ENCODE data around the gene POLR3C.
"Not testable (repeated sequence)": the region's sequence is repeated elsewhere in the genome, so short reads cannot be mapped to it uniquely, and the experiment has no call there.

Gene POLR3C, protein sequence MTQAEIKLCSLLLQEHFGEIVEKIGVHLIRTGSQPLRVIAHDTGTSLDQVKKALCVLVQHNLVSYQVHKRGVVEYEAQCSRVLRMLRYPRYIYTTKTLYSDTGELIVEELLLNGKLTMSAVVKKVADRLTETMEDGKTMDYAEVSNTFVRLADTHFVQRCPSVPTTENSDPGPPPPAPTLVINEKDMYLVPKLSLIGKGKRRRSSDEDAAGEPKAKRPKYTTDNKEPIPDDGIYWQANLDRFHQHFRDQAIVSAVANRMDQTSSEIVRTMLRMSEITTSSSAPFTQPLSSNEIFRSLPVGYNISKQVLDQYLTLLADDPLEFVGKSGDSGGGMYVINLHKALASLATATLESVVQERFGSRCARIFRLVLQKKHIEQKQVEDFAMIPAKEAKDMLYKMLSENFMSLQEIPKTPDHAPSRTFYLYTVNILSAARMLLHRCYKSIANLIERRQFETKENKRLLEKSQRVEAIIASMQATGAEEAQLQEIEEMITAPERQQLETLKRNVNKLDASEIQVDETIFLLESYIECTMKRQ

DNA sequence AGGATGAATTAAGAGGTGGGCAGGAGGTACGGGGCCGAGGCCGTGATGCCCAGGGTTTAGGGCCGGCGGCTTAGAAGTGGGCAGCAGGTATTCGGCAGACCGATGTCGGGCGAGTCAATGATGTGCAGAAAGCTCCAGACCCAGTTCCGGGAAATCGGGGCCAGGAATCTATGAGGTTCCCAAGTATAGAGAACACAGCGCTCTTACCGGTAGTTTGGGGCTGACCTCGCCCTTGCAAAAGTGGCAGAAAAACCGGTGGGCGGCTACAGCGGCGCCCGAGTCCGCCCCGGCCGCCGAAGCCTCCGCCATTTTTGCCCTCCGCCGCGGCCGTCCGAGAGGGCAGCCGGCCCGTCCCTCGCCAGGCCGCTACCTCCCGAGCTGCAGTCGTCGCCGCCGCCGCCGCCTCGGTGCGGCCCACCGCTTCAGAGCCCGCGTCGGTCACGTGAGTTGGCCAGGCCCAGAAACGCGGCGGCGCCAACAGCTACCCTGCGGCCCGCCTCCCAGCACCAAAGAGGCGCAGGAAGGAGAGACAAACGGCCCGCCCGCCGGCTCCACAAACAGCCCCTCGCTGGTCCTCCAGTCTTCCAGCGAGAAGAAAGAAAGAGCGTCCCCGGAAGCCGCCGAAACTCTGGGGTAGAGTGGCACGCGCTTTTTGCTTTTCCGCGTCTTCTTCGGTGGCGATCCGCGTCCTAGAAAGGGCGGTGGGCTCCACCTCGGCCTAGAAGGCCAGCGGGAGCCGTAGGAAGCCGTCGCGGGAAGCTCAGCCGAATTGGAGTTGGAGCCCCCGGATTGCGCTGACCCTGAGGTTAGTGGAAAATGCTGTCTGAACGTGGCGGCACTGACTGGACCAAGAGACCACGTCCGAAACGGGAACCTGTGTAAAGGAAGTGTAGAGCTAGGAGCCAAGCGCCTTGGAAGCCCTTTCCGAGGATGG is at the start of gene POLR3C, which contains the start of gene RNF115:
TSS of gene POLR3C (plus strand) at position 636 of the 934 bp plus-strand sequence. CDS start 1,577 bp downstream, outside the sequence.
TSS of gene RNF115 (minus strand) at position 531 of the 934 bp plus-strand sequence. CDS start at position 309, 222 bp downstream.
- H3K9ac ChIP-seq (ENCODE audit: low read depth, low read length): peak within 1 kb of the TSS; percentile 97
- peak within 1 kb of the TSS; percentile 99 for H3K4me3 ChIP-seq (ENCODE audit: low read depth, low read length)
- no peaks in the 10 kb centered on the region for H3K9me3 ChIP-seq (ENCODE audit: control insufficient read depth, insufficient read depth, low read length)

DNA sequence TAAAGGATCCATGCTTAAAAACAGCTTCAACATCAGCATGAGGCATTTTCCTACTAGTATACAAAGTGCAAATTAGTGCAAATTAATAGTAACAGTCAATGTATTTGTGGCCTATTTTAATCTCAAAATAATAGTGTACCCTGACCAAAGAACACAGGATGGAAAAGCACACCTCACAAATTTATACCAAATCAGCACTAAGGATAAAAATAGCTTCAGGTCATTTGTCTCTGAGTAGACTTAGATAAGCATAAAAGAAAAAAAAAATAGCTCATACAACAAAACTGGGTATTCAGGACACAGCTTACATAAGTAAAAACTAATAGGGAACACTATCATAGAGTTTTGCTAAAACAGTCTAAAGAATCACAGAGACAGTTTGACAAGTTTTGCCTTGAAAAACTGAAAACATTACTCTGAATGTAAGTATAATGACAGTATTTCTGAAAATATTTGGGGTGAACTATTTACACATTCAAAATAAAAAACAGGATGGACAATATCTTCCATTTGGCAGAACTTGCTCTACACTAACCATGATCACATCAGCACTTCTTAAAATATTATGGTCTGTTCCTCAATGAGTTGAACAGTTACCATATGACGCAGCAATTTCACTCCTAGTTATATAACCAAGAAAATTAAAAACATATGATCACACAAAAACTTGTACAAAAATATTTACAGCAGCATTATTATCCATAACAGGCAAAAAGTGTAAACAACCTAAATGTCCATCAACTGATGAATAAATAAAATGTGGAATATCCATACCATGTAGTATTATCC is 46.4 kb upstream of the POLR3C start:
- Histone ChIP-seq H3K36me3 (ENCODE audit: control insufficient read depth, insufficient read depth, low read length) (no peaks in the 10 kb centered on the region), H3K4me3 (ENCODE audit: low read depth, low read length) (no peak overlapping the region), H3K9me3 (ENCODE audit: control insufficient read depth, insufficient read depth, low read length) (no peaks in the 10 kb centered on the region), H3K4me1 (ENCODE audit: control insufficient read depth, insufficient read depth, low read length) (no peaks in the 10 kb centered on the region), H3K27me3 (ENCODE audit: control insufficient read depth, insufficient read depth, low read length) (no peaks in the 10 kb centered on the region), H3K9ac (ENCODE audit: low read depth, low read length) (no peak overlapping the region)

More for the DNA sequence above, at the start of gene POLR3C, which contains the start of gene RNF115:
- Histone ChIP-seq H3K27me3 (ENCODE audit: control insufficient read depth, insufficient read depth, low read length) (no peaks in the 10 kb centered on the region), H3K4me1 (ENCODE audit: control insufficient read depth, insufficient read depth, low read length) (no peaks in the 10 kb centered on the region), H3K36me3 (ENCODE audit: control insufficient read depth, insufficient read depth, low read length) (peaks cover 18% of the 10 kb centered on the region)

DNA sequence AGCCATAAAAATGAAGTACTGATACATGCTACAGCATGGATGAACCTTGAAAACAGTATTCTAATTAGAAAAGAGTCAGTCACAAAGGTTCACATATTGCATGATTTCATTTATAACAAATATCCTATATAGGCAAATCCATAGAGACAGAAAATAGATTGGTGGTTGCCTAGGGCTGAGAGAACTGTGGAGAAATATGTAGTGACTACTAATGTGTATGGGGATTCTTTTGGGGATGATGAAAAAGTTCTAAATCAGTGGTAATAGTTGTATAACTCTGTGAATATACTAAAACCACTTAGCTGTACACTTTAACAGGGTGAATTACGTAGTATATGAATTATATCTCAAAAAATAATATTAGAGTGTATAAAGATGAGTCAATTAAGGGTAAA is 45.9 kb upstream of the POLR3C start:
- Histone ChIP-seq H3K4me1 (ENCODE audit: control insufficient read depth, insufficient read depth, low read length) (no peaks in the 10 kb centered on the region), H3K9me3 (ENCODE audit: control insufficient read depth, insufficient read depth, low read length) (no peaks in the 10 kb centered on the region), H3K4me3 (ENCODE audit: low read depth, low read length) (no peak overlapping the region), H3K27me3 (ENCODE audit: control insufficient read depth, insufficient read depth, low read length) (no peaks in the 10 kb centered on the region), H3K9ac (ENCODE audit: low read depth, low read length) (no peak overlapping the region), H3K36me3 (ENCODE audit: control insufficient read depth, insufficient read depth, low read length) (no peaks in the 10 kb centered on the region)

DNA sequence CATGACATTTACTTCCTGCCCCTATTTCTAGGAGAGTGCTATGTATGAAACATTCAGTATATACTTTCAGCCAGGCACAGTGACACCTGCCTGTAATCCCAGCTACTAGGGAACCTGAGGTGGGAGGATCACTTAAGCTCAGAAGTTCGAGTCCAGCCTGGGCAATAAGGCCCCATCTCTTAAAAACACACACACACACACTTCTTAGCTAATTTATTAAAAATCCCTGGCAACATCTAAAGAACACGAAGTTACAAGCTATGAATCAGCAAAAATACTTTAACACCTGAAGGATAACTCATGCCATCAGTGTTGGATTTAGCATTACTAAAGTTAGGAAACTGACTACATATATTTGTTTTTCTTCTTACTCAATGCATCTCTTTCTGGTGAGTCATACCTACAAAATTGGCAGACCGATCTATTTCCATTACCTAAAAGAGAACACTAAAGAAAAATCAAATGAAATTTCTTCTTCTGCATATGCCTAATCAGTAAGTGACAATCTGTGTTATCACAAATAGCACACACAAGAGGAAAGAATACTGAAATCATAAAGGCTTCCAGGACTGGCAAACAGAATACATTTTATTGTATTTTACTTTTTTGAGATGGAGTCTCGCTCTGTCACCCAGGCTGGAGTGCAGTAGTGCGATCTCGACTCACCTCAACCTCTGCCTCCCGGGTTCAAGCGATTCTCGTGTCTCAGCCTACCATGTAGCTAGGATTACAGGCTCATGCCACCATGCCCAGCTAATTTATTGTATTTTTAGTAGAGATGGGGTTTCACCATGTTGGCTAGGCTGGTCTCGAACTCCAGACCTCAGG is 41.5 kb upstream of the POLR3C start:
- Histone ChIP-seq H3K9ac (ENCODE audit: low read depth, low read length) (no peak overlapping the region), H3K9me3 (ENCODE audit: control insufficient read depth, insufficient read depth, low read length) (no peaks in the 10 kb centered on the region), H3K4me1 (ENCODE audit: control insufficient read depth, insufficient read depth, low read length) (no peaks in the 10 kb centered on the region), H3K4me3 (ENCODE audit: low read depth, low read length) (no peak overlapping the region), H3K36me3 (ENCODE audit: control insufficient read depth, insufficient read depth, low read length) (no peaks in the 10 kb centered on the region), H3K27me3 (ENCODE audit: control insufficient read depth, insufficient read depth, low read length) (no peaks in the 10 kb centered on the region)

DNA sequence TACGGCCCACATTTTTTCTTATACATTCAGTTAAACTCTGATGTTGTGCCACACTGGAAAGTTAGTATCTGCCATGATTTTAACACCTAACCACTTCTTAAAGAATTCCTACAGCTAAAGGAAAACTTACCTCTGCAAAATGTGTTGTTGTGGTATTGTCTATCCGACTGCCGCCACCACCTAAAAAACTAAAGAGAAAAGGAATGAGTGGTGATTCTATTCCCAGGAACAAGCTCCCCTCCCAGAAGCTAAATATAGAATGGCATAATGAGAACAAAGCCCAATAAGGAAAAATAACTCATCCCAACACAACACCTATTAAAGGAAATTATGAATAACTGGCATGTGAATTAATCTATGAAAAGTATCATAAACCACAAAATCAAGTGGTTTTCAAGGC is 39.6 kb upstream of the POLR3C start:
- no peak overlapping the region for H3K9ac ChIP-seq (ENCODE audit: low read depth, low read length)
- no peaks in the 10 kb centered on the region for H3K9me3 ChIP-seq (ENCODE audit: control insufficient read depth, insufficient read depth, low read length)
- no peaks in the 10 kb centered on the region for H3K36me3 ChIP-seq (ENCODE audit: control insufficient read depth, insufficient read depth, low read length)
- no peaks in the 10 kb centered on the region for H3K4me1 ChIP-seq (ENCODE audit: control insufficient read depth, insufficient read depth, low read length)
- H3K27me3 ChIP-seq (ENCODE audit: control insufficient read depth, insufficient read depth, low read length): no peaks in the 10 kb centered on the region
- no peak overlapping the region for H3K4me3 ChIP-seq (ENCODE audit: low read depth, low read length)

DNA sequence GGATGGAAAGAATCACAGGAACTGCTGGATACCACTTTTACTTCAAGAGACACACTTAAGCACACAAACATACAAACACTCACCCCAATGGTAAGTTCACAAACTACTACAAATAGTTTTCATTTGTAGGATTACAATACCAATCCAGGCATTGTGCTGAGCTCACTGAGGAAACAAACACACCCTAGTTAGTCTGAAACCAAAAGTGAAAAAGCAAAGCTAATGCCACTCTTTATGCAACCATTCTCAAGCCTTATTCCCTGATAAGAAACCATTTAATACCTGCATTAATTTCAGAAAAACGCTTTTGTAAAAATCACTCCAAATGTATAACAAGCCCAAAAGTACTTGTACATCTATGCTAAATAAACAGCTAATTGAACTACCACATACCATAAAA is 38.5 kb upstream of the POLR3C start:
- H3K4me3 ChIP-seq (ENCODE audit: low read depth, low read length): no peak overlapping the region
- H3K27me3 ChIP-seq (ENCODE audit: control insufficient read depth, insufficient read depth, low read length): no peaks in the 10 kb centered on the region
- no peaks in the 10 kb centered on the region for H3K9me3 ChIP-seq (ENCODE audit: control insufficient read depth, insufficient read depth, low read length)
- no peaks in the 10 kb centered on the region for H3K4me1 ChIP-seq (ENCODE audit: control insufficient read depth, insufficient read depth, low read length)
- H3K9ac ChIP-seq (ENCODE audit: low read depth, low read length): no peak overlapping the region
- H3K36me3 ChIP-seq (ENCODE audit: control insufficient read depth, insufficient read depth, low read length): no peaks in the 10 kb centered on the region

DNA sequence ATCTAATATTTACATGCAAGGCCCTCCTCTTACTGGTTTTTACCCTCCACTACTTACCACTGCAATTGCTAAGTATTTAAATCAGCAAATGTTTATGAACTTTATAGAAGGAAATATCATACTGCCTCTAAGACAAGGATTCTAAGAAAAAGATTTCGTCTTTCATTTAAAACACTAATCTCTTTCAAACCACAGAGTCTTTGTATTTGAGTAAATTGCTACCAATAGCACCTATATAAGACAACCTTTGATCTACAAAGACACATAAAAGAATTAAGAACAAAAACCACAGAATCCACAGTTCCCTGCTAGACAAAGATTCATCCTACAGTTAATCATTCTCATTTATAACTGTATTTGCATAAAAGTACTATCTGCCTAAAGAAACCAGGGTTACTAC is 37.7 kb upstream of the POLR3C start:
- H3K27me3 ChIP-seq (ENCODE audit: control insufficient read depth, insufficient read depth, low read length): no peaks in the 10 kb centered on the region
- H3K9me3 ChIP-seq (ENCODE audit: control insufficient read depth, insufficient read depth, low read length): no peaks in the 10 kb centered on the region
- H3K9ac ChIP-seq (ENCODE audit: low read depth, low read length): no peak overlapping the region
- no peaks in the 10 kb centered on the region for H3K4me1 ChIP-seq (ENCODE audit: control insufficient read depth, insufficient read depth, low read length)
- no peak overlapping the region for H3K4me3 ChIP-seq (ENCODE audit: low read depth, low read length)
- no peaks in the 10 kb centered on the region for H3K36me3 ChIP-seq (ENCODE audit: control insufficient read depth, insufficient read depth, low read length)

DNA sequence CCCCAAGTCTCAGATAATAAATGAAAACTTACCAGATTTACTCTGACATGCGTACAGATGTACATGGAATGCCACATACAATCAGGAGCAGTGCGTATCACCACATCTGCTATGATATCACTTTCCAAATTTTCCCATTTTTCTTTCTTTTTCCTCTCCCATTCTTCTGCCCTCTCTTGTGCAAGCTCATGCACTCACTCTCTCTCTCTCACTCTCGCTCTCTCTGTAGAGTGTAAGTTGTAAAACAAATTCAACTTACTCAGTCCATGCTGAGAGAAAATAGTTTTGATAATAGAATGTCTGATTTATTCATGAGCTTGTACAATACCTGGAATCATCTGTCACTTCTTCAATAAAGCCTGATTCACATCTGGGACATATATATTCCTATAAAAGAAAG is 35.4 kb upstream of the POLR3C start:
- no peak overlapping the region for H3K9ac ChIP-seq (ENCODE audit: low read depth, low read length)
- H3K36me3 ChIP-seq (ENCODE audit: control insufficient read depth, insufficient read depth, low read length): no peaks in the 10 kb centered on the region
- H3K4me1 ChIP-seq (ENCODE audit: control insufficient read depth, insufficient read depth, low read length): no peaks in the 10 kb centered on the region

DNA sequence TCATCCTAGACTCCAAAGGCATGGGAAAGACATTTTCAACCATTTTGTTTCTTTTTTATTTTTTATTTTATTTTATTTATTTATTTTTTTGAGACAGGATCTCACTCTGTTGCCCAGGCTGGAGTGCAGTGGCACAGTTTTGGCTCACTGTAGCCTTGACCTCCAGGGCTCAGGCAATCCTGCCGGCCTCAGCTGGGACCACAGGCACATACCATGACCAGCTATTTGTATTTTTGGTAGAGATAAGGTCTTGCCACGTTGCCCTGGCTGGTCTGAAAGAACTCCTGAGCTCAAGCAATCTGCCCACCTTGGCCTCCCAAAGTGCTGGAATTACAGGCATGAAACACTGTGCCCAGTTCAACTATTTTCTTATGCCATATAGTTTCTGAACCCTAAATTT is 32.1 kb upstream of the POLR3C start:
- H3K9ac ChIP-seq (ENCODE audit: low read depth, low read length); H3K4me1 ChIP-seq (ENCODE audit: control insufficient read depth, insufficient read depth, low read length); H3K27me3 ChIP-seq (ENCODE audit: control insufficient read depth, insufficient read depth, low read length); H3K36me3 ChIP-seq (ENCODE audit: control insufficient read depth, insufficient read depth, low read length); H3K4me3 ChIP-seq (ENCODE audit: low read depth, low read length); H3K9me3 ChIP-seq (ENCODE audit: control insufficient read depth, insufficient read depth, low read length): not testable (repeated sequence)

More for the DNA sequence above, 35.4 kb upstream of the POLR3C start:
- Histone ChIP-seq H3K4me3 (ENCODE audit: low read depth, low read length) (no peak overlapping the region), H3K9me3 (ENCODE audit: control insufficient read depth, insufficient read depth, low read length) (no peaks in the 10 kb centered on the region), H3K27me3 (ENCODE audit: control insufficient read depth, insufficient read depth, low read length) (no peaks in the 10 kb centered on the region)

DNA sequence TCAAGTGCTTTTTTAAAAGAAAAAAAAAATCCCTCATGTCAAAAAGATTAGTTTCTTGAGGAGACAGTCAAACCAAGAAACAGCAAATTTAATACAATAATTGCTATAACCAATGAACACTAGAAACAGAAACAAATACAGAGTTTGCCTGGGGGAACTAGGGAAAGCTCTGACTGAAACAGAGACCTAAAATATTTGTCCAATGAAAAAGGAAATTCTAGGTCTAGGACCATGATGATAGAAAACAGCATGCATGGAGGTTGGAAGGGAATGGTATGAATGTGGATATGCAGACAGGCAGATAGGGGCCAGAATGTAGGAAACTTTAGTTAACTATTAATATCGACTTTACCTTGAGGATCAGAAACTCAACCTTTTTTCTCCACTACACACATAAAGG is 31.5 kb upstream of the POLR3C start:
- Histone ChIP-seq H3K27me3 (ENCODE audit: control insufficient read depth, insufficient read depth, low read length) (no peaks in the 10 kb centered on the region), H3K9ac (ENCODE audit: low read depth, low read length) (no peak overlapping the region), H3K4me1 (ENCODE audit: control insufficient read depth, insufficient read depth, low read length) (no peaks in the 10 kb centered on the region), H3K9me3 (ENCODE audit: control insufficient read depth, insufficient read depth, low read length) (peaks cover 5% of the 10 kb centered on the region), H3K4me3 (ENCODE audit: low read depth, low read length) (no peak overlapping the region), H3K36me3 (ENCODE audit: control insufficient read depth, insufficient read depth, low read length) (no peaks in the 10 kb centered on the region)
